ENCODE data around the gene S100A13.
A peak's percentile ranks its signal among the peaks of the same experiment; 100 is the strongest.

The S100A13 gene

GRCh38 chr1:153609585-153609907, 17.8 kb downstream of the S100A13 start:
- no peak for DNase-seq (ENCODE audit: low read depth, low spot score)
- H3K4me1 ChIP-seq (ENCODE audit: insufficient read depth, insufficient read length), result peaks cover 47% of the 10 kb centered on the region
- peak overlapping the region; percentile 19 for H3K4me3 ChIP-seq (ENCODE audit: insufficient read length, low read depth)
- H3K27me3 ChIP-seq (ENCODE audit: insufficient read depth, insufficient read length), result peaks cover 3% of the 10 kb centered on the region
- H3K36me3 ChIP-seq (ENCODE audit: insufficient read depth, insufficient read length, low read length), result peaks cover 28% of the 10 kb centered on the region
- no peaks in the 10 kb centered on the region for H3K9me3 ChIP-seq (ENCODE audit: insufficient read depth, low read length)
- H3K9ac ChIP-seq (ENCODE audit: insufficient read length, low read depth), result peak overlapping the region; percentile 13
- TF ChIP-seq ZNF274 (IDR thresholded peaks at IDR 0.05; ENCODE audit: low read depth, low read length), result no peak
- no peak for TF ChIP-seq YY1 (IDR thresholded peaks at IDR 0.05; ENCODE audit: insufficient read depth, insufficient read length)
- TF ChIP-seq SUZ12 (IDR thresholded peaks at IDR 0.05; ENCODE audit: extremely low read depth, insufficient read depth, insufficient read length), result no peak

DNA sequence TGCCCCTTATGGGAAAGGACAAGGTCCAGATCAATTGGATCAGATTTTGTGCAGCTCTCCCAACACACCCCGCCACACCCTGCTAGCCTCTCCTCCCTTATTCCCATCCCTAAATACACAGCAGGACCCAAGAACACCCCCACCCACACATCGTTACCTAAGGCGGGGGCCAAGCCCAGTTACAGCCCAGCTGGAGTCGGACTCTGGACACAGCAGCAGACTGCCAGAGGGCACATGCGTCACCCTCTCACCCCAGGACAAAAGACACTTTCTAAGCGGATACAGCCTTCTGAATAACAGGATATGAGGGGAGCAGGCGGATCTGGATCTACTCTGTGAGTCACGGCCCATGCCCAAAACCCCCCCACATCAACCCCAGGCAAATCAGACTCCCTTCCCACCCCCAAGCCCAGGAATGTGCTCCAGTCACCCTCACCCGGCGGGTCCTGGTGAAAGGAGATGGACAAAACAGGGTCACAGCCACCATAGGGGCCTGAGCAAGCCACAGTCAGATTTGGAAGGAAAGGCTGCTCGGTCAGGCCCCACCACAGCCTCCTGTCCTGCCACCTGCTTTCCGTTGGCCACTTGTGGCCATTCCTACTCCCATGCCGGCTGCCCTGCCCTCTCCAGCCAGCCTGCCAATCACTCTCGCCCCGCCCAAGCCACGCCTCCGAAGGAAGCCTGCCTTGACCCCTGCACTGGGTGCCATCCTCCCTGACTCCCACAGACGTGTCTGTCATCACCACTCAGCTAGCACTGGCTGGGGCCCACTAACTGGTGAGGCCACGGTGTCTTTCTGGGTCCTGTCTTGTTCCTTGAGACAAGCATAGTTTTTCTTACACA, 18.3 kb downstream of the S100A13 start:
- Histone ChIP-seq H3K4me3 (ENCODE audit: insufficient read length, low read depth) (peak overlapping the region; percentile 19), H3K9ac (ENCODE audit: insufficient read length, low read depth) (peak overlapping the region; percentile 65), H3K9me3 (ENCODE audit: insufficient read depth, low read length) (no peaks in the 10 kb centered on the region), H3K4me1 (ENCODE audit: insufficient read depth, insufficient read length) (peaks cover 47% of the 10 kb centered on the region), H3K36me3 (ENCODE audit: insufficient read depth, insufficient read length, low read length) (peaks cover 28% of the 10 kb centered on the region), H3K27me3 (ENCODE audit: insufficient read depth, insufficient read length) (peaks cover 3% of the 10 kb centered on the region)
- TF ChIP-seq YY1 (IDR thresholded peaks at IDR 0.05; ENCODE audit: insufficient read depth, insufficient read length) (no peak), SUZ12 (IDR thresholded peaks at IDR 0.05; ENCODE audit: extremely low read depth, insufficient read depth, insufficient read length) (no peak), ZNF274 (IDR thresholded peaks at IDR 0.05; ENCODE audit: low read depth, low read length) (no peak)
- no peak for DNase-seq (ENCODE audit: low read depth, low spot score)

DNA sequence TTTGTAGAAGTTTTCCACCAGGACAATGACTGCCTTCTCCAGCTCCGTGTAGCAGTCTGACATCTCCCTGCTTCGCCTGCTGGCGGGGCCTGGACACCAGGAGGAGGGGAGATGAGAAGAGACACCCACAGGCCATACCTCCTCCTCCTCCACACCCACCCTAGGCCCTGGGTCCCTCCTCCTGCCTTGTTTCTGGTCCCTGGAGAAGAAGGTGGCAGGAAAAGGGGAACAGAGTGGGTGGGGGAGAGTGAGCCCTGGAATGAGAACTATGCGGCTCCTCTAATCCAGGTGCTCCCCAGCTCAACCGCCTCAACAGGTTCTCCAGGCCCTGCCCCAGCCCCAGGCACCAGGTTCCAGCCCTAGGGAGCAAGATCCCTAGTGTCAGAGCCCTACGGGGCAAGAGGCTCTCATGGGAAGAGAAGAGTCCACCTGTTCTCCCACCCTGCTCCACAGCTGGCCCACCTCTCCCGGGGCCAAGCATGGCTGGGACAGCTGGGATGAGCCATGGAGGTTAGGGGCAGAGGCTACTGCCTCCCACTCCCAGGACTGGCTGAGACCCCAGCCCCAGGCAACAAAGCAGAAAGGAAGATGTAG, 19.1 kb downstream of the S100A13 start:
- DNase-seq (ENCODE audit: low read depth, low spot score), result no peak
- no peaks in the 10 kb centered on the region for H3K9me3 ChIP-seq (ENCODE audit: insufficient read depth, low read length)
- H3K27me3 ChIP-seq (ENCODE audit: insufficient read depth, insufficient read length), result peaks cover 3% of the 10 kb centered on the region
- TF ChIP-seq YY1 (IDR thresholded peaks at IDR 0.05; ENCODE audit: insufficient read depth, insufficient read length) (no peak), SUZ12 (IDR thresholded peaks at IDR 0.05; ENCODE audit: extremely low read depth, insufficient read depth, insufficient read length) (no peak), ZNF274 (IDR thresholded peaks at IDR 0.05; ENCODE audit: low read depth, low read length) (no peak)
- peaks cover 28% of the 10 kb centered on the region for H3K36me3 ChIP-seq (ENCODE audit: insufficient read depth, insufficient read length, low read length)
- peak overlapping the region; percentile 19 for H3K4me3 ChIP-seq (ENCODE audit: insufficient read length, low read depth)
- H3K4me1 ChIP-seq (ENCODE audit: insufficient read depth, insufficient read length), result peaks cover 45% of the 10 kb centered on the region
- peak overlapping the region; percentile 65 for H3K9ac ChIP-seq (ENCODE audit: insufficient read length, low read depth)

DNA sequence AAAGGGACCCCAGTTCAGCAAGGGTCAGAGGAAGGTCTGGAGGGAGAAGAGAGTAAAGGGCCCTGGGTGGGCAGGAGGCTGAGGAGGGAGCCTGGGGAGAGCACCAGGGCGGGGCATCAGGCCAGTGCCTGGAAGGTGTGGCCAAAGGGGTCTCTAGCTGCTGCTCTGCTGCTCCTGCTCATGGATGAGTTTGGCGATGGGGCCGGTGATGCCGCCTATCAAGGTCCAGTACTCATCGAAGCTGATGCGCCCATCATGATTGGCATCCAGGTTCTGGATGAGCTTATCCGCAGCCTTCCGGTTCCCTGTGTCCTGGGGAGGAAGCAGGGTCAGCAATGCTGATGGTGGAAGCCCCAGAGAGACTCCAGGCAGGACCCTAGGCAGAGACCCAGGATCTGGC, 19.9 kb downstream of the S100A13 start:
- Histone ChIP-seq H3K27me3 (ENCODE audit: insufficient read depth, insufficient read length) (peaks cover 3% of the 10 kb centered on the region), H3K9ac (ENCODE audit: insufficient read length, low read depth) (peak overlapping the region; percentile 7), H3K9me3 (ENCODE audit: insufficient read depth, low read length) (no peaks in the 10 kb centered on the region), H3K4me1 (ENCODE audit: insufficient read depth, insufficient read length) (peaks cover 43% of the 10 kb centered on the region), H3K36me3 (ENCODE audit: insufficient read depth, insufficient read length, low read length) (peaks cover 28% of the 10 kb centered on the region), H3K4me3 (ENCODE audit: insufficient read length, low read depth) (no peak overlapping the region)
- TF ChIP-seq YY1 (IDR thresholded peaks at IDR 0.05; ENCODE audit: insufficient read depth, insufficient read length) (no peak), ZNF274 (IDR thresholded peaks at IDR 0.05; ENCODE audit: low read depth, low read length) (no peak), SUZ12 (IDR thresholded peaks at IDR 0.05; ENCODE audit: extremely low read depth, insufficient read depth, insufficient read length) (no peak)
- DNase-seq (ENCODE audit: low read depth, low spot score), result no peak

DNA sequence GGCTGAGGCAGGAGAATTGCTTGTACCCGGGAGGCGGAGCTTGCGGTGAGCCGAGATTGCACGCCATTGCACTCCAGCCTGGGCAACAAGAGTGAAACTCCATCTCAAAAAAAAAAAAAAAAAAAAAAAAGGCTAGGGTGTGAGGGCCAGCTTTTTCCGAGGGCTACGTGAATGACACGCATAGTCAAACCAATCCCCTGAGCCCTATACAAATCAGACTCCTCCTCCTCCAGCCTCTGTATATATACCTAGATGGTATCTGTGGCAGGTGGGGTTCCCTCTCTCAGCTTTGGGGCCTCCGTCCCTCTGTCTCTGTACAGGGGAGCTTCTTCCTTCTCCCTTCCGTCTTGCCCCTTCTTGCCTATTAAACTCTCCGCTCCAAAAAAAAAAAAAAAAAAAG, 21.1 kb downstream of the S100A13 start:
- no peak overlapping the region for H3K9ac ChIP-seq (ENCODE audit: insufficient read length, low read depth)
- peaks cover 28% of the 10 kb centered on the region for H3K36me3 ChIP-seq (ENCODE audit: insufficient read depth, insufficient read length, low read length)
- TF ChIP-seq ZNF274 (IDR thresholded peaks at IDR 0.05; ENCODE audit: low read depth, low read length) (no peak), YY1 (IDR thresholded peaks at IDR 0.05; ENCODE audit: insufficient read depth, insufficient read length) (no peak), SUZ12 (IDR thresholded peaks at IDR 0.05; ENCODE audit: extremely low read depth, insufficient read depth, insufficient read length) (no peak)
- no peaks in the 10 kb centered on the region for H3K9me3 ChIP-seq (ENCODE audit: insufficient read depth, low read length)
- no peaks in the 10 kb centered on the region for H3K27me3 ChIP-seq (ENCODE audit: insufficient read depth, insufficient read length)
- peaks cover 37% of the 10 kb centered on the region for H3K4me1 ChIP-seq (ENCODE audit: insufficient read depth, insufficient read length)
- DNase-seq (ENCODE audit: low read depth, low spot score), result no peak
- H3K4me3 ChIP-seq (ENCODE audit: insufficient read length, low read depth), result no peak overlapping the region

DNA sequence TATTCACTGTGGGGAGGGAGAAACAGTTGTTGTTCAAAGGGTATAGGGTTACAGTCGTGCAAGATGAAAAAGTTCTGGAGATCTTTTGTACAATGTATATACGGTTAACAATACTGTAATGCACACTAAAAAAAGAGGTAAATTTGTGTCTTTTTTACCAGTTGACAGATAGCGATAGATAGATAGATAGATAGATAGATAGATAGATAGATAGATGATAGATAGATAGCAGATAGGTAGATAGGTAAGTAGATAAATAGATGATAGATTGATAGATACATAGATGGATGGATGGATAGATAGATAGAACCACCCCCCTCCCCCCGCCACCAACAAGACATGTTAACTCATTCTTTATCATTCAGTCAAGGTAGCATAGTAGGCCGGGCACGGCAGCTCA, 24.6 kb downstream of the S100A13 start:
- H3K36me3 ChIP-seq (ENCODE audit: insufficient read depth, insufficient read length, low read length), result peaks cover 24% of the 10 kb centered on the region
- TF ChIP-seq ZNF274 (IDR thresholded peaks at IDR 0.05; ENCODE audit: low read depth, low read length) (no peak), SUZ12 (IDR thresholded peaks at IDR 0.05; ENCODE audit: extremely low read depth, insufficient read depth, insufficient read length) (no peak), YY1 (IDR thresholded peaks at IDR 0.05; ENCODE audit: insufficient read depth, insufficient read length) (no peak)
- peaks cover 23% of the 10 kb centered on the region for H3K4me1 ChIP-seq (ENCODE audit: insufficient read depth, insufficient read length)
- H3K4me3 ChIP-seq (ENCODE audit: insufficient read length, low read depth), result no peak overlapping the region
- no peaks in the 10 kb centered on the region for H3K27me3 ChIP-seq (ENCODE audit: insufficient read depth, insufficient read length)
- no peak overlapping the region for H3K9ac ChIP-seq (ENCODE audit: insufficient read length, low read depth)
- H3K9me3 ChIP-seq (ENCODE audit: insufficient read depth, low read length), result no peaks in the 10 kb centered on the region
- no peak for DNase-seq (ENCODE audit: low read depth, low spot score)

DNA sequence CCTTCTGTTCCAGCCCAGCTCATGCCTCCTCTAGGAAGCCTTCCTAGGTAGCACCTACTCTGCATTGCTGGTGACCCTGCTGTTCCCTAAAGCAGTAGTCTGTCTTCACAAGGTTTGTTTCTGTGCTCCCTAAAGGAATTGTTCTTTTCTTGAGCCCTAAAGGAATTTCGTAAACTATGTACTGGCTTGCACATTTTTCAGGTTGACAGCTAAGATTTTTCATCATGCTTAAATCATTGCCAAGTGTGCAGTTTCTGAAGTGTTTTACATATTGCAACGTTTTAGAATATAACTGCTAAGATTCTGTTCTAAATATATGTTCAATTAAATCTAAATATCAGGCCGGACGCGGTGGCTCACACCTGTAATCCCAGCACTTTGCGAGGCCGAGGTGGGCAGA, 27.5 kb downstream of the S100A13 start:
- DNase-seq (ENCODE audit: low read depth, low spot score), result no peak
- Histone ChIP-seq H3K27me3 (ENCODE audit: insufficient read depth, insufficient read length) (no peaks in the 10 kb centered on the region), H3K36me3 (ENCODE audit: insufficient read depth, insufficient read length, low read length) (no peaks in the 10 kb centered on the region), H3K4me1 (ENCODE audit: insufficient read depth, insufficient read length) (peaks cover 14% of the 10 kb centered on the region), H3K9me3 (ENCODE audit: insufficient read depth, low read length) (no peaks in the 10 kb centered on the region), H3K9ac (ENCODE audit: insufficient read length, low read depth) (no peak overlapping the region), H3K4me3 (ENCODE audit: insufficient read length, low read depth) (no peak overlapping the region)
- no peak for TF ChIP-seq YY1 (IDR thresholded peaks at IDR 0.05; ENCODE audit: insufficient read depth, insufficient read length)
- TF ChIP-seq SUZ12 (IDR thresholded peaks at IDR 0.05; ENCODE audit: extremely low read depth, insufficient read depth, insufficient read length), result no peak
- no peak for TF ChIP-seq ZNF274 (IDR thresholded peaks at IDR 0.05; ENCODE audit: low read depth, low read length)
